Activated CD4-positive, alpha-beta T cell treated with anti-CD3 and anti-CD28 coated beads, Interleukin-2, amount 10 ng/mL, durations not matched to agents 7 days and 5 days (primary cell): ENCODE results near the gene HES4. TPM values are rescaled to one million over a fixed set of nuclear protein-coding genes. Genes with fewer than 3 reads are reported as not detected.
"Not testable (repeated sequence)": the region's sequence is repeated elsewhere in the genome, so short reads cannot be mapped to it uniquely, and the experiment has no call there.

Experiments used
- CTCF ChIA-PET: fragments of 350-600 bp; sonication (Branson Sonifier 250); formaldehyde crosslinking; loops from one replicate; lab custom pipeline; 2021; ENCODE audit warnings: antibody characterized with exemption; lab: Charles Lee
- POLR2A ChIA-PET: fragments of 350-600 bp; sonication (Branson Sonifier 250); formaldehyde crosslinking; loops from one replicate; lab custom pipeline; 2021; ENCODE audit warnings: antibody characterized with exemption; lab: Charles Lee
- DNase-seq: peaks from one replicate; pipeline ENCODE4 v3.0.0-alpha.2; 2020
- H3K27ac Mint-ChIP-seq: one replicate; pipeline ENCODE4 v1.8.0; 2021; ENCODE audit warnings: mild to moderate bottlenecking, moderate library complexity, mixed read lengths
- H3K27me3 Mint-ChIP-seq: one replicate; pipeline ENCODE4 v1.8.0; 2021; ENCODE audit warnings: mixed read lengths
- H3K36me3 Mint-ChIP-seq: one replicate; pipeline ENCODE4 v1.8.0; 2021; ENCODE audit warnings: low read depth, mixed read lengths
- H3K4me1 Mint-ChIP-seq: one replicate; pipeline ENCODE4 v1.8.0; 2021; ENCODE audit warnings: mixed read lengths
- H3K4me3 Mint-ChIP-seq: one replicate; pipeline ENCODE4 v1.8.0; 2021; ENCODE audit warnings: mild to moderate bottlenecking, moderate library complexity, mixed read lengths
- H3K9me3 Mint-ChIP-seq: one replicate; pipeline ENCODE4 v1.8.0; 2021; ENCODE audit warnings: mixed read lengths
- total RNA-seq, 2 experiments: library from RNA; stranded (reverse); gene quantifications; one replicate each; pipeline ENCODE4 v1.2.3, GENCODE V29; 2021

Gene HES4
- total RNA-seq, 2 experiments from 2014 or later: 0.42 to 0.46 TPM

DNA sequence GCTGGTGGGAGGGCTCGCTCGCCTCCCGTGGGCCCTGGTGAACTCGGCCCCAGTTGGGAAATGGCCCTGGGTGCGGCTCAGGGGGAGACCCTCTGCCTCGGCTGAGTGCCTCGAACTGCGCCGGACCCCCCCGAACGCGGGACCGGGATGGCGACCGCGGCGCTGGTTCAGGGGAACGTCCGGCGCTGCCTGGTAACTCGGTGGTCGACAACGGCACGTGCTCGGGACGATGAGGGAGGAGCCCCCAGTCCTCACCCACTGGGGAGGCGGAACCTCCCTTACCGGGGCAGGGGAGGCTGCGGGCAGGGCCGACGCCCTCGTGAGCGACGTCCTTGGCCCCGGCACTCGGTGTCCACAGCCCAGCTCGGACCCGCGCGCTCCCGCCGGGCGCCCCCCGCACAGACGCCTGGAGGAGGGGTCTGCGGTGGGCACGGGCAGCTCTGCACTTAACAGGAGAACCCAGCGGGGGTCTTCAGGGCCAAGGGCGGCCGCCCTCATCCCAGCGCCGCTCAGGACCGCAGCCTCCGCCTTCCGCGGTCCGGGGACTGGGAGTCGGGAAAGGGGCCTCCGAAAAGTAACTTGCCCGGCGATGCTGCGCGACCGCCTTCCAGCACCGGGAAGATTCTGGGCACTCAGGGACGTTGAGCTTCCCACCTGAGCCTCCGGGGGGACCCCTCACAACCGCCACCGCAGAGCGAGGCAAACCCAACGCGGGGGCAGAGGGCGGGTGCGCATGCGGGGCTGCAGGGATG is 1.7 kb downstream of the HES4 start:
- peaks cover 33% of the 10 kb centered on the region for H3K27me3 Mint-ChIP-seq
- H3K36me3 Mint-ChIP-seq: peaks cover 1% of the 10 kb centered on the region
- peaks cover 15% of the 10 kb centered on the region for H3K4me1 Mint-ChIP-seq
- ChIA-PET CTCF (interaction anchor here (0.8 to 1.5 kb wide), 2 partner anchors 14 to 17 kb away, joined by 5 read pairs; partner anchors contain the start of gene PERM1), POLR2A (no interaction called here)
- H3K4me3 Mint-ChIP-seq: no peak overlapping the region
- no peaks in the 10 kb centered on the region for H3K9me3 Mint-ChIP-seq
- no peak overlapping the region for H3K27ac Mint-ChIP-seq
- DNase-seq: no peak

GRCh38 chr1:997713-997992 is 2.2 kb downstream of the HES4 start:
- H3K4me3 Mint-ChIP-seq: no peak overlapping the region
- no peak overlapping the region for H3K27ac Mint-ChIP-seq
- H3K36me3 Mint-ChIP-seq: peaks cover 3% of the 10 kb centered on the region
- POLR2A ChIA-PET: no interaction called here
- H3K4me1 Mint-ChIP-seq: peaks cover 13% of the 10 kb centered on the region
- no peak for DNase-seq
- CTCF ChIA-PET: interaction anchor here (0.8 to 1.5 kb wide), 3 partner anchors 13 to 36 kb away, joined by 3 to 5 read pairs (median 5); partner anchors contain the start of gene PERM1
- peaks cover 29% of the 10 kb centered on the region for H3K27me3 Mint-ChIP-seq
- peaks cover 3% of the 10 kb centered on the region for H3K9me3 Mint-ChIP-seq

- Mint-ChIP-seq H3K4me3 (no peak overlapping the region), H3K36me3 (peaks cover 6% of the 10 kb centered on the region), H3K9me3 (peaks cover 6% of the 10 kb centered on the region), H3K27ac (no peak overlapping the region), H3K27me3 (peaks cover 27% of the 10 kb centered on the region), H3K4me1 (peaks cover 12% of the 10 kb centered on the region)
- CTCF ChIA-PET: interaction anchor here (0.8 to 1.5 kb wide), 3 partner anchors 13 to 36 kb away, joined by 3 to 5 read pairs (median 5); partner anchors contain the start of gene PERM1
- DNase-seq: no peak
- POLR2A ChIA-PET: no interaction called here
Measured at GRCh38 chr1:996851-997712, 2.8 kb downstream of the HES4 start.

GRCh38 chr1:995665-996633 is 3.9 kb downstream of the HES4 start:
- H3K36me3 Mint-ChIP-seq: peaks cover 10% of the 10 kb centered on the region
- no peak for DNase-seq
- H3K9me3 Mint-ChIP-seq: peaks cover 8% of the 10 kb centered on the region
- peaks cover 27% of the 10 kb centered on the region for H3K27me3 Mint-ChIP-seq
- no peak overlapping the region for H3K4me3 Mint-ChIP-seq
- no peak overlapping the region for H3K27ac Mint-ChIP-seq
- H3K4me1 Mint-ChIP-seq: peaks cover 17% of the 10 kb centered on the region
- POLR2A ChIA-PET: no interaction called here
- CTCF ChIA-PET: interaction anchor here (2.0 kb wide), 1 partner anchor 13 kb away, joined by 6 read pairs; no protein-coding TSS in a partner anchor

- POLR2A ChIA-PET: interaction anchor here (0.6 kb wide), 1 partner anchor 284 kb away, joined by 13 read pairs; no protein-coding TSS in a partner anchor
- not testable (repeated sequence) for H3K36me3 Mint-ChIP-seq, H3K4me3 Mint-ChIP-seq, DNase-seq, H3K9me3 Mint-ChIP-seq
- Mint-ChIP-seq H3K4me1 (peaks cover 14% of the 10 kb centered on the region), H3K27ac (peak overlapping the region; percentile 54), H3K27me3 (peaks cover 27% of the 10 kb centered on the region)
- CTCF ChIA-PET: interaction anchor here (0.6 to 2.0 kb wide), 5 partner anchors 10 to 598 kb away, joined by 3 to 7 read pairs (median 6); no protein-coding TSS in a partner anchor
Measured at GRCh38 chr1:994546-994945, 5.4 kb downstream of the HES4 start.

DNA sequence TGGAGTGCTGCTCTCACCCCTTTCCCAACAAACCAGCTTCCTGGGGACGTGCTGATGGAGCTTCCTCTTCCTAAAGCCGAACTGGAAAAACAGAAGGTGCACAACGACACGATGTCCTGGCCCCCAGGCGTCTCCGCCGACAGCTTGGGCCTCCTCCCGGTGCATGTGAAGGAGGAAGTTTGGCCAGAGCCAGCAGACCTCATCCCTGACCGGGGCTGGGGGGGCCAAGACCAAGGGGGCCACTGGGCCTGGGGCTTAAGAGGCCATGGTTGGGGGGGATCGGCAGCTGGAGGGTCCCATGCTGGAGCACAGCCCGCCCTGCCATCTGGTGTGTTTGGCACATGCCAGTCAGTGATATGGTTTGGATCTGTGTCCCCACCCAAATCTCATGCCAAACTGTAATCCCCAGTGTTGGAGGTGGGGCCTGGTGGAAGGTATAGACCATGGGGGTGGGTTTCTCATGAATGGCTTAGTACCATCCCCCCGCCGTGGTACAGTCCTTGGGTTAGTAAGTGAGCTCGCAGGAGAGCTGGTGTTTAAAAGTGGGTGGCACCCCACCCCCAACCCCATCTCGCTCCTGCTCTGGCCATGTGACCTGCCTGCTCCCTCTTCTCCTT is 6.4 kb downstream of the HES4 start:
- POLR2A ChIA-PET: no interaction called here
- peaks cover 32% of the 10 kb centered on the region for H3K27me3 Mint-ChIP-seq
- H3K27ac Mint-ChIP-seq: no peak overlapping the region
- peaks cover 14% of the 10 kb centered on the region for H3K4me1 Mint-ChIP-seq
- H3K4me3 Mint-ChIP-seq: no peak overlapping the region
- H3K36me3 Mint-ChIP-seq: peaks cover 9% of the 10 kb centered on the region
- no peak for DNase-seq
- CTCF ChIA-PET: interaction anchor here (0.6 to 2.4 kb wide), 7 partner anchors 8 to 450 kb away, joined by 3 to 11 read pairs (median 6); no protein-coding TSS in a partner anchor
- H3K9me3 Mint-ChIP-seq: peaks cover 8% of the 10 kb centered on the region

DNA sequence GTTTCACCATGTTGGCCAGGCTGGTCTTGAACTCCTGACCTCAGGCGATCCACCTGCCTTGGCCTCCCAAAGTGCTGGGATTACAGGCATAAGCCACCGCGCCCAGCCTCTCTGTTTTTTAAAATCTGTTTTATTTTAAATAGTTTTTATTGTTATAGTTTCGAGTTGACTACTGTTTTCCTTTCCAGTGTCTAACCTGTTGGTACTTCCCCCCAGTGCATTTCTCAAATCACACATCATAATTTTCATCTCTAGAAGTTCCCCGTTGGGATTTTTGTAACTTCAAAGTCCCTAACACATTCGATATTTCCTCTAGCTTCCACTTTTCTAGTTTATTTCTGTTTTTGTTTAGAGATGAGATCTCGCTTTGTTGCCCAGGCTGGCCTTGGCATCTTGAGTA is 7.5 kb downstream of the HES4 start:
- Mint-ChIP-seq H3K4me3 (no peak overlapping the region), H3K27me3 (peaks cover 34% of the 10 kb centered on the region), H3K4me1 (peaks cover 14% of the 10 kb centered on the region), H3K27ac (no peak overlapping the region), H3K36me3 (peaks cover 9% of the 10 kb centered on the region), H3K9me3 (peaks cover 8% of the 10 kb centered on the region)
- ChIA-PET CTCF (interaction anchor here (0.7 to 2.4 kb wide), 4 partner anchors 9 to 373 kb away, joined by 3 to 11 read pairs (median 3); no protein-coding TSS in a partner anchor), POLR2A (no interaction called here)
- DNase-seq: no peak

DNA sequence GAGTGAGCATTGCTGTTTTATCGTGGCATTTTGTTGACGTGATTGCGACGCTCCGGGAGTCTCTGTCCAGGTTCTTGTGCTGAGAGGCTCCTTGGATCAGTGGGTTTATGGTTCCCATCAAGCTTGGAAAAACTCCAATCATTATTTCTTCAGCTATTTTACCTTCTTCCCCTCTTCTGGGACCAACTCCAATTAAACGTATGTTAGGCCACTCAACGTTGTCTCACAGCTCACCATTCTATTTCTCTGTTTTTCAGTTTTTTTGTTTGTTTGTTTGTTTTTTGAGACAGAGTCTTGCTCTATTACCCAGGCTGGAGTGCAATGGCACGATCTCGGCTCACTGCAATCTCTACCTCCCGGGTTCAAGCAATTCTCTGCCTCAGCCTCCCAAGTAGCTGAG is 8.0 kb downstream of the HES4 start:
- POLR2A ChIA-PET: no interaction called here
- H3K4me1 Mint-ChIP-seq: peaks cover 14% of the 10 kb centered on the region
- DNase-seq: no peak
- peaks cover 9% of the 10 kb centered on the region for H3K36me3 Mint-ChIP-seq
- no peak overlapping the region for H3K27ac Mint-ChIP-seq
- no peak overlapping the region for H3K4me3 Mint-ChIP-seq
- H3K9me3 Mint-ChIP-seq: peaks cover 8% of the 10 kb centered on the region
- H3K27me3 Mint-ChIP-seq: peaks cover 30% of the 10 kb centered on the region
- CTCF ChIA-PET: interaction anchor here (0.8 to 2.4 kb wide), 3 partner anchors 10 to 130 kb away, joined by 3 to 11 read pairs (median 3); no protein-coding TSS in a partner anchor

DNA sequence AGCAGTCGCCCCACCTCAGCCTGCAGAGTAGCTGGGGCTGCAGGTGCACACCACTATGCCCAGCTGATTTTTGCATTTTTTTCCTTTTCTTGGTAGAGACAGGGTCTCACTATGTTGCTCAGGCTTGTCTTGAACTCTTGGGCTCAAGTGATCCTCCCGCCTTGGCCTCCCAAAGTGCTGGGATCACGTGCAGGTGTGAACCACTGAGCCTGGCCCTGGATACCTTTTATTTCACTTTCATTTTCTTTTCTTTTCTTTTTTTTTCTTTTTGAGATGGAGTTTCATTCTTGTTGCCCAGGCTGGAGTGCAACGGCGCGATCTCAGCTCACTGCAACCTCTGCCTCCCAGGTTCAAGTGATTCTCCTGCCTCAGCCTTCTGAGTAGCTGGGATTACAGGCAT is 8.6 kb downstream of the HES4 start:
- Mint-ChIP-seq H3K4me1 (peaks cover 14% of the 10 kb centered on the region), H3K27me3 (peaks cover 32% of the 10 kb centered on the region)
- H3K27ac Mint-ChIP-seq, H3K4me3 Mint-ChIP-seq, DNase-seq, H3K9me3 Mint-ChIP-seq, POLR2A ChIA-PET, H3K36me3 Mint-ChIP-seq: not testable (repeated sequence)
- CTCF ChIA-PET: interaction anchor here (0.8 to 1.0 kb wide), 2 partner anchors 10 to 131 kb away, joined by 3 read pairs; no protein-coding TSS in a partner anchor

- H3K9me3 Mint-ChIP-seq, POLR2A ChIA-PET, DNase-seq, H3K27ac Mint-ChIP-seq, H3K36me3 Mint-ChIP-seq, CTCF ChIA-PET, H3K4me3 Mint-ChIP-seq: not testable (repeated sequence)
- peaks cover 11% of the 10 kb centered on the region for H3K4me1 Mint-ChIP-seq
- peaks cover 38% of the 10 kb centered on the region for H3K27me3 Mint-ChIP-seq
Measured at GRCh38 chr1:988061-988460, 11.8 kb downstream of the HES4 start.

DNA sequence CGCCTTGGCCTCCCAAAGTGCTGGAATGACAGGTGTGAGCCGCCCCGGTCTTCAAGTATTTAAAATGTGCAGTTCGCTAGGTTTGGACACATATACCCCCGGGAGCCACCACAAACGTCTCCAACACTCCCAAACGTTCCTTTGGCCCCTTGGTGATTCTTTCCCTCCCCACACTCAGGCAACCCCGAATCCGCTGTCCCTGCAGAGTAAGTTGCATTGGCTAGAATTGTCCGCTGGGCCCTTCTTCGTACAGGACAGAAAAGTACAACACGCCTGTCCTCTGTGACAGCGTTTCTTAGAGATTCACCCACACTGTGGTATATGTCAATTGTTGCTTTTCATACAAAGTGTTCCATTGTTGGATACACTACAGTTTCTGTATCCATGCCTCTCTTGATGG is 14.8 kb downstream of the HES4 start:
- H3K9me3 Mint-ChIP-seq: no peaks in the 10 kb centered on the region
- H3K4me1 Mint-ChIP-seq: no peaks in the 10 kb centered on the region
- peaks cover 36% of the 10 kb centered on the region for H3K27me3 Mint-ChIP-seq
- ChIA-PET CTCF (interaction anchor here (0.7 to 3.1 kb wide), 9 partner anchors 9 to 131 kb away, joined by 3 to 13 read pairs (median 4); partner anchors contain the start of genes C1orf159, HES4, ISG15 and NOC2L), POLR2A (no interaction called here)
- no peak for DNase-seq
- no peak overlapping the region for H3K27ac Mint-ChIP-seq
- no peaks in the 10 kb centered on the region for H3K36me3 Mint-ChIP-seq
- no peak overlapping the region for H3K4me3 Mint-ChIP-seq
